K562 (cell line): Measurements from ENCODE around the gene HSP90AA1. TPM values are rescaled to one million over a fixed set of nuclear protein-coding genes. Genes with fewer than 3 reads are reported as not detected.

ENCODE experiments used
- ATAC-seq: fragments of 200-7000 bp; cut with Tn5 transposase; 3 replicates; pipeline ENCODE4 v1.9.1; 2020; ENCODE audit warnings: moderate library complexity
- BruUV-seq: library from RNA; stranded (reverse); fragments of 400-500 nt; replicated peaks from 2 replicates; lab custom pipeline; 2021; lab: Mats Ljungman, UMichigan
- CTCF ChIA-PET: fragments of 300-600 bp; formaldehyde crosslinking; extraction: SDS; loops from one replicate; lab custom pipeline; 2021; ENCODE audit warnings: low intra/inter-chr PET ratio; lab: Yijun Ruan, JAX
- POLR2A ChIA-PET: fragments of 300-600, 350-650 bp; sonication (Branson Sonifier 250); formaldehyde crosslinking; extraction: SDS; loops from one replicate; lab custom pipeline; 2021; ENCODE audit warnings: antibody characterized with exemption, inconsistent platforms; lab: Yijun Ruan, JAX
- DNase-seq, 4 experiments: peaks; one replicate each; pipeline versions ENCODE4 v3.0.0 to v3.0.0-alpha.2; 2011 to 2018; ENCODE audit warnings: low spot score in 3 of 4, mixed read lengths in 3 of 4; ENCODE audit errors: extremely low read depth in 1 of 4
- FAIRE-seq: peaks from 2 replicates; lab custom pipeline; 2011; peaks lifted over from hg19 to GRCh38; lab: Jason Lieb, UNC
- H2AFZ ChIP-seq: 2 replicates; pipeline ENCODE4 v1.6.0; 2011; ENCODE audit warnings: low read depth, low read length, control low read depth, inconsistent platforms
- H3K27ac ChIP-seq: fragments of 200-600 bp; 3 replicates; pipeline ENCODE4 v1.8.0; 2011; ENCODE audit warnings: low read depth, mild to moderate bottlenecking, control low read depth, inconsistent platforms, low read length, moderate library complexity, mixed read lengths; ENCODE audit errors: extremely low read depth
- H3K27me3 ChIP-seq, 2 experiments: fragments of 300-600 bp in 1 of 2; 2 replicates in 1 of 2; 3 replicates in 1 of 2; pipeline versions ENCODE4 v1.6.0 to v1.8.0; 2011; ENCODE audit warnings: inconsistent platforms in 2 of 2, low read length in 2 of 2, mild to moderate bottlenecking in 1 of 2, mixed read lengths in 1 of 2, moderate library complexity in 1 of 2; ENCODE audit not compliant: control insufficient read depth in 2 of 2, insufficient read depth in 2 of 2
- H3K36me3 ChIP-seq: fragments of 300-600 bp; 3 replicates; pipeline ENCODE4 v1.8.0; 2011; ENCODE audit warnings: mild to moderate bottlenecking, low read length, inconsistent platforms; ENCODE audit not compliant: control insufficient read depth, insufficient read depth
- H3K4me1 ChIP-seq, 2 experiments: fragments of 200-600 bp in 1 of 2; replicated peaks in 1 of 2; 2 replicates in 1 of 2; 3 replicates in 1 of 2; pipeline versions ENCODE4 v1.5.1 to v1.8.0; 2011; ENCODE audit warnings: inconsistent platforms in 2 of 2, low read length in 2 of 2, mild to moderate bottlenecking in 1 of 2, mixed read lengths in 1 of 2, moderate library complexity in 1 of 2; ENCODE audit not compliant: control insufficient read depth in 2 of 2, insufficient read depth in 2 of 2
- H3K4me2 ChIP-seq: 2 replicates; pipeline ENCODE4 v1.6.1; 2011; ENCODE audit warnings: low read length, control low read depth, inconsistent platforms, mixed read lengths; ENCODE audit not compliant: insufficient read depth
- H3K4me3 ChIP-seq: fragments of 200-600 bp; sonication (generic), shearing (Covaris generic); 2 replicates; pipeline ENCODE4 v1.5.1; 2016; ENCODE audit warnings: control low read depth, inconsistent platforms
- H3K79me2 ChIP-seq: fragments of 200-600 bp; 3 replicates; pipeline ENCODE4 v1.8.0; 2011; ENCODE audit warnings: low read length, inconsistent platforms; ENCODE audit not compliant: control insufficient read depth, insufficient read depth
- H3K9ac ChIP-seq, 2 experiments: 2 replicates each; pipeline versions ENCODE4 v1.6.0 to v1.6.1; 2011; ENCODE audit warnings: low read depth in 2 of 2, low read length in 2 of 2, control low read depth in 1 of 2, inconsistent platforms in 1 of 2, mild to moderate bottlenecking in 1 of 2, mixed read lengths in 1 of 2; ENCODE audit not compliant: insufficient read depth in 1 of 2
- H3K9me1 ChIP-seq: one replicate; pipeline ENCODE4 v1.6.0; 2011; ENCODE audit warnings: inconsistent platforms, mild to moderate bottlenecking, low read length, moderate library complexity; ENCODE audit not compliant: control insufficient read depth, insufficient read depth
- H3K9me3 ChIP-seq: replicated peaks from 2 replicates; pipeline ENCODE4 v1.5.1; 2011; ENCODE audit warnings: low read depth, low read length, inconsistent platforms; ENCODE audit not compliant: control insufficient read depth, insufficient read depth
- H4K20me1 ChIP-seq: replicated peaks from 2 replicates; pipeline ENCODE4 v1.6.1; 2011; ENCODE audit warnings: low read length, inconsistent platforms, mixed read lengths; ENCODE audit not compliant: control insufficient read depth, insufficient read depth
- PHTF2 ChIP-seq: fragments of 250-450 bp; sonication (Bioruptor Pico); IDR thresholded peaks from 2 replicates; pipeline ENCODE4 v1.5.0; 2021; ENCODE audit warnings: mild to moderate bottlenecking
- RBFOX2 ChIP-seq: fragments of 200-400 bp; formaldehyde crosslinking; IDR thresholded peaks from 2 replicates; pipeline ENCODE4 v1.6.1; 2017; ENCODE audit warnings: low read depth, mild to moderate bottlenecking, low read length, moderate library complexity
- TEAD2 ChIP-seq: fragments of 450-650 bp; IDR thresholded peaks from 2 replicates; pipeline ENCODE4 v1.6.1; 2016; ENCODE audit warnings: missing genetic modification characterization, control low read depth, missing compliant biosample characterization
- XRCC4 ChIP-seq: IDR thresholded peaks from one replicate; pipeline ENCODE4 v1.6.1; 2011; ENCODE audit not compliant: insufficient read depth, insufficient read length; ENCODE audit errors: extremely low read depth
- ZFX ChIP-seq: sonication (generic); formaldehyde crosslinking; IDR thresholded peaks from 2 replicates; pipeline ENCODE4 v1.8.0; 2022; ENCODE audit warnings: mild to moderate bottlenecking, missing genetic modification reagents, moderate library complexity
- ZNF41 ChIP-seq: fragments of 250-450 bp; sonication (Bioruptor Pico); conservative IDR thresholded peaks from 2 replicates; pipeline ENCODE4 v1.4.0; 2020; ENCODE audit warnings: mild to moderate bottlenecking
- ZNF644 ChIP-seq: fragments of 200-800 bp; sonication (Bioruptor generic); IDR thresholded peaks from 2 replicates; pipeline ENCODE4 v1.6.1; 2016; ENCODE audit warnings: low read depth, missing genetic modification characterization, missing compliant biosample characterization
- WGBS: fragments of 100-300 bp; shearing (Covaris generic); methylation state at CpG from one replicate; pipeline ENCODE4 v1.1.6; 2016; ENCODE audit warnings: low coverage, mixed read lengths; ENCODE audit not compliant: insufficient coverage; ENCODE audit errors: missing lambda C conversion rate; 5-methylcytosine and 5-hydroxymethylcytosine counted together
- in situ Hi-C: fragments of 300-500 bp; cut with MboI; formaldehyde crosslinking; loops from 4 replicates; pipeline ENCODE4 v1.15.0; 2018; ENCODE audit warnings: inconsistent platforms, mixed read lengths
- intact Hi-C: fragments of 100-400 bp; cut with micrococcal nuclease; formaldehyde crosslinking; loops from 2 replicates; pipeline ENCODE4 v1.14.2; 2022
- polyA plus RNA-seq, 8 experiments: library from polyadenylated mRNA; depleted of rRNA in 4 of 8; stranded (reverse) in 5 of 8; unstranded in 3 of 8; fragments of >200 nt; fragmentation: Nextera tagmentation in 2 of 8; fragmentation: Illumina TruSeq in 1 of 8; extraction: Ambion mirVana in 2 of 8; extraction: Trizol in 1 of 8; gene quantifications; 2 replicates each; pipeline versions ENCODE4 v1.2.1 to v1.2.3, GENCODE V29; 2011 to 2014; ENCODE audit warnings: inconsistent platforms in 1 of 8, missing spikeins in 1 of 8
- total RNA-seq, 7 experiments: library from RNA; depleted of rRNA in 6 of 7; stranded (reverse); fragments of >200 nt in 6 of 7; fragmentation: Illumina TruSeq in 2 of 7; extraction: Trizol in 2 of 7; gene quantifications; 2 replicates each; pipeline versions ENCODE4 v1.2.1 to v1.2.3, GENCODE V29; 2011 to 2021; ENCODE audit warnings: low replicate concordance in 1 of 7
- TF ChIP-seq, protein P1 (sequence below): sonication (generic); formaldehyde crosslinking; IDR thresholded peaks from 2 replicates; pipeline ENCODE4 v1.8.0; 2022; ENCODE audit warnings: missing genetic modification reagents, mild to moderate bottlenecking, moderate library complexity, borderline replicate concordance
- TF ChIP-seq, protein P2 (sequence below): fragments of 250-450 bp; sonication (Bioruptor Pico); IDR thresholded peaks from 2 replicates; pipeline ENCODE4 v1.6.1; 2021; ENCODE audit warnings: mild to moderate bottlenecking
- TF ChIP-seq, protein P3 (sequence below): fragments of 250-450 bp; sonication (Bioruptor Pico); IDR thresholded peaks from 2 replicates; pipeline ENCODE4 v1.5.0; 2021; ENCODE audit warnings: mild to moderate bottlenecking, moderate library complexity

HSP90AA1 gene
- total and polyA plus RNA-seq, 9 of the 15 experiments (the other 6 are each of a cell fraction or from before 2014, with no cell fraction given) = 377 to 1,731 (median 879) TPM

DNA sequence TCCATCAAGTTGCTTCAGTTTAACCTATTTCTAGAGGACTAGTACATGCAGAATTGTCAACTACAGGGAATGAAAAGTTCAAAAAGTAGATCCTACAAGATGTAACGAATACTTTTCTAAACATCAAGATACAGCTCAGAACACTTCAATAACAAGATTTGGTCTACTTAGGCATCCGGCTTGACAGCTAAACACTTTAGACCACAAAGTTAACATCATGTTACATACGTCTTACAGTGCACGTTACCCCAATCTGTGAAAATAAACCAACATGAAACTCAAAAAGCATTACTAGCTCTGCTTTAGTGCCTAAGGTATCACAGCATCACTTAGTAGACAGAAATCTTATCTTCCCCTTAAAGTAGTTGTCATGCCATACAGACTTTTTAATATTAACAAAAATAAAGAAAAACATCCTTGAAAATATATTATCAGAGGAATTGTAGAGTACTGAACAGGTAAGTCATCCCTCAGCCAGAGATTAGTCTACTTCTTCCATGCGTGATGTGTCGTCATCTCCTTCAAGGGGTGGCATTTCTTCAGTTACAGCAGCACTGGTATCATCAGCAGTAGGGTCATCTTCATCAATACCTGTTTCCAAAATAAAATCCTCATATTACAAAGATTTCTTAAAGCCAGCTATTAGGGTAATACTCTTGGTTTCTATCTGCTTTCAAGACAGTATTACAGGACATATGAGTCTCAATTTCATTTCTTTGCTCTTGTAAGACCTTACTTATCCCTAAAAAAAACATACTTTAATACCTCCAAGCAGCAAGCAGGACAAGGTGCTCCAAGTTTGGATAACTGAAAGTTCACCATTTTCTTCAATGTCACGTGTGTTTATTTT lies 5.4 kb downstream of the HSP90AA1 start:
- peaks cover 71% of the 10 kb centered on the region for H3K36me3 ChIP-seq
- in situ Hi-C loops = no loop called here

More for the DNA sequence above, 5.4 kb downstream of the HSP90AA1 start:
- Histone ChIP-seq H3K79me2 (peaks cover 55% of the 10 kb centered on the region), H2AFZ (no peak overlapping the region), H3K27ac (no peak overlapping the region), H3K4me2 (no peak overlapping the region), H3K27me3 (no peaks in the 10 kb centered on the region), H3K9ac (no peak overlapping the region), H3K9me3 (no peaks in the 10 kb centered on the region), H3K4me1 (peaks cover 5 to 9% of the 10 kb centered on the region in 2 experiments; a peak in 4 of 5 replicates), H3K4me3 (no peak overlapping the region), H3K9me1 (no peaks in the 10 kb centered on the region), H4K20me1 (peaks cover 29% of the 10 kb centered on the region)
- ChIA-PET CTCF (no interaction called here), POLR2A (interaction anchor here (0.6 to 1.2 kb wide), 5 partner anchors 15 to 83 kb away, joined by 3 to 4 read pairs (median 3); no protein-coding TSS in a partner anchor)
- DNase-seq (no peak), FAIRE-seq (no peak), ATAC-seq (no peak)
- intact Hi-C loops = no loop called here
- BruUV-seq = no TSS peak
- whole genome bisulfite sequencing = 84% methylated on average over 7 of the region's 7 CpGs
- no peak for TF ChIP-seq TEAD2 (tag)
- TF ChIP-seq RBFOX2 = peak; percentile 48; the same call in 1 of the 2 replicates
- TF ChIP-seq, protein P1, sequence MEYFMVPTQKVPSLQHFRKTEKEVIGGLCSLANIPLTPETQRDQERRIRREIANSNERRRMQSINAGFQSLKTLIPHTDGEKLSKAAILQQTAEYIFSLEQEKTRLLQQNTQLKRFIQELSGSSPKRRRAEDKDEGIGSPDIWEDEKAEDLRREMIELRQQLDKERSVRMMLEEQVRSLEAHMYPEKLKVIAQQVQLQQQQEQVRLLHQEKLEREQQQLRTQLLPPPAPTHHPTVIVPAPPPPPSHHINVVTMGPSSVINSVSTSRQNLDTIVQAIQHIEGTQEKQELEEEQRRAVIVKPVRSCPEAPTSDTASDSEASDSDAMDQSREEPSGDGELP (CRISPR knock-in tag) = no peak
- TF ChIP-seq, protein P2, sequence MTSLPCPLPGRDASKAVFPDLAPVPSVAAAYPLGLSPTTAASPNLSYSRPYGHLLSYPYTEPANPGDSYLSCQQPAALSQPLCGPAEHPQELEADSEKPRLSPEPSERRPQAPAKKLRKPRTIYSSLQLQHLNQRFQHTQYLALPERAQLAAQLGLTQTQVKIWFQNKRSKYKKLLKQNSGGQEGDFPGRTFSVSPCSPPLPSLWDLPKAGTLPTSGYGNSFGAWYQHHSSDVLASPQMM (CRISPR knock-in tag) = no peak
- no peak for TF ChIP-seq ZNF41 (CRISPR knock-in tag)
- no peak for TF ChIP-seq ZNF644 (tag)
- peak; percentile 79; the same call in 1 of the 2 replicates for TF ChIP-seq PHTF2 (CRISPR knock-in tag)
- peak; percentile 15; the same call in 1 of the 2 replicates for TF ChIP-seq ZFX (CRISPR knock-in tag)
- no peak for TF ChIP-seq XRCC4
- TF ChIP-seq, protein P3, sequence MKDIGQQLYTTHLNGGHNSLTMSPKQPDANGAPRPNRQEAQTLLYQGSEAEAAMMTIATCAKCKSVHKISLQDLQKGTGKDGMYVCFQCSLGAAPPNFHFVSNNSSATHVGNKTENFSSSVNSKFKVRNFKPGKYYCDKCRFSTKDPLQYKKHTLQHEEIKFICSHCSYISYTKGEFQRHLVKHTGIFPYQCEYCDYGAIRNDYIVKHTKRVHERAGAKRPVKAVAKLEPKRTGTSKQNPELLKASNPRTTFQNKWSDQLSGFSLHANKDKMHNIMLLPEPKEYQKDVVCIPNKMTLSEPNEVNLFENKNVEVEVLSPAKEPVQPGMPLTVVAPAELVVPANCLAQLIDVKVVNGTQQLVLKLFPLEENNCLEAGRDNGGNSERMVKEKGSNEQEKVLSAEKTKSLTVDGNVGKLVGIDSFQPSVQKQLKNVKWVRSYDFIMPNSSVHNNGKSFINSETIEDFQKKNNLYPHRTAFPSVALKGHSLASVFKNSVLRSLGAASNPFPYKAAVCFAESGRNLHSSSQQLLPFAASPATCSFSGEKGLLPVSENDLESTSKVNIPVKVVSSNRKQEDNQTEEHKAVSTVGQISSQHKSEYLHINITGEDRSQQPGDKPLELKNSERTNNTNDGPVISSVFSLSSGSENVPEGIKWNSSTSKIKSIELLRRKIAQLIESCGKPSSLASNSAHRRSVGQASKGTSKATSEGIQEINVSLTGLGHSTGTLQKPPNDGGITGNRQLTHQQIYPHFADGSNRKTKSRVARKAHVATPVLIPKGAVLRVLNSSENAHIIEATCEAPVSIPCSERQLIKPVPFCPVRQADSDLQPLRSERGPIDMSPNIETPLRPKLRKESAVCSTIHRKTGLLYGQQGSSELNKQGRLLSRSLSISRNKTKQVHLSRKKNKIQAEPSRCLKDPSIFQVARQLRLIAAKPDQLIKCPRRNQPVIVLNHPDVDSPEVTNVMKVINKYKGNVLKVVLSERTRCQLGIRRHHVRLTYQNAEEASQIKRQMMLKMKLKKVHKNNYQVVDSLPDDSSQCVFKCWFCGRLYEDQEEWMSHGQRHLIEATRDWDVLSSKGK (CRISPR knock-in tag) = no peak
